ENCODE data around the gene P2RY10.

The P2RY10 gene, protein sequence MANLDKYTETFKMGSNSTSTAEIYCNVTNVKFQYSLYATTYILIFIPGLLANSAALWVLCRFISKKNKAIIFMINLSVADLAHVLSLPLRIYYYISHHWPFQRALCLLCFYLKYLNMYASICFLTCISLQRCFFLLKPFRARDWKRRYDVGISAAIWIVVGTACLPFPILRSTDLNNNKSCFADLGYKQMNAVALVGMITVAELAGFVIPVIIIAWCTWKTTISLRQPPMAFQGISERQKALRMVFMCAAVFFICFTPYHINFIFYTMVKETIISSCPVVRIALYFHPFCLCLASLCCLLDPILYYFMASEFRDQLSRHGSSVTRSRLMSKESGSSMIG

DNA sequence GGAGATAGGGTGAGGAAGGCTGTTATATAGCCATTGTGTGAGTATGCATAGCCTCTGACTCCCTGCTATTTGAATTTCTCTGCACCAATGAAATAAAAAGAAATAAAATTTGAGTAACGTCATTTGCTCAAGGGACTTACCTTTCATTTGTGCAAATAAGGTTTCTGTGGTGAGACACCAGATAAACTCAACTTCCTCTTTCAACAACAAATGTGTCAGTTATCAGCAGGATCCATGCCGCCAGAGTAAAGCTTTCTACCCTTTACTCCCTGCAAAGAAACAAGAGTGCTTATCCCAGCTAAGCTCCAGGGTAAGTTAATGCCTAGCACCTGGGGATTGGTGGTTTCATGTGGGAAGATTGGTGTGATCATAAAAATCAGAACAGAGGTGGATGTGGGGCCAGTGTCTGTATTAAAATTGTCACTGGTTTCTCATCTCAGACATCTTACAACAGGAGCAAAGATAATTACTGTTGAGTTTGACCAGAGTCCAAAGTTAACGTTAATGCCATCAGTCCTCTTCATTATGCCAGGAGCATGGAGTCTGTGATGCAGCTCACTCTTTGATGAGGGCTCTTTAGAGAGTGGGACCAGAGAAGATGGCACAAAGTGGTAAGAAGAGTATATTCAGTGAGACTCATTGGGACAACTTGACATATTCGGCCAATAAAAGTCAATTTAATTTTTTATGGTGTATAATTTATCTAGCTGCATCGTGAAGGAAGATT, at the start of gene P2RY10:
Gene P2RY10 (plus strand): TSS at position 206 of the 727 bp plus-strand sequence. CDS start 15,130 bp downstream, outside the sequence.
- Mint-ChIP-seq H3K27ac (peak within 1 kb of the TSS; percentile 96), H3K4me1 (peaks cover 13 to 36% of the 10 kb centered on the region in 2 donors), H3K36me3 (peaks cover 24 to 28% of the 10 kb centered on the region in 2 donors), H3K9me3 (no peaks in the 10 kb centered on the region), H3K27me3 (no peaks in the 10 kb centered on the region), H3K4me3 (peak within 1 kb of the TSS; percentile 88)
- peak; percentile 71 for ATAC-seq (replicated peaks)
- no peak for DNase-seq

DNA sequence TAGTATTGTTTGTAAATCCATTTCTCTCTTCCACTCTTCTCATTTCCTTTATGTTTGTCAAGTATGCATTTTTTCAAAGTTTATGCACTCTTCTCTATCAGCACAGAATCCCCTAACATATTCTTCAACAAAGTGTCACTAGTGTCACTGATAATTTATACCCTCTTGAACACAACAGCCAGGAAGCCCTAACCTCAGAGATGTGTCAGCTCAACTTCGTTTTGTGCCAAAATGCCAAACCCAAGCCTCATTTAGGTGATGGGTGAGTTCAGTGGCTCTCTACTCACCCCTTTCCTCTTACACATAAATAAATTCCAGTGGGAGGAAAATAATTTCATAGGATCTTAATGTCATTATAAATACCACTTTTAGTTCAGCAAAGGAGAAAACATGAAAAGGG, 22.4 kb upstream of the P2RY10 start:
- Mint-ChIP-seq H3K4me1 (peaks cover 15 to 29% of the 10 kb centered on the region in 2 donors), H3K4me3 (peak overlapping the region in 1 of 2 donors; percentile 23), H3K27ac (peak overlapping the region; percentile 60), H3K9me3 (peaks cover 0 to 9% of the 10 kb centered on the region in 2 donors), H3K27me3 (no peaks in the 10 kb centered on the region), H3K36me3 (peaks cover under 1 to 6% of the 10 kb centered on the region in 2 donors)
- DNase-seq (no peak), ATAC-seq (replicated peaks) (peak; percentile 43 to 44)

DNA sequence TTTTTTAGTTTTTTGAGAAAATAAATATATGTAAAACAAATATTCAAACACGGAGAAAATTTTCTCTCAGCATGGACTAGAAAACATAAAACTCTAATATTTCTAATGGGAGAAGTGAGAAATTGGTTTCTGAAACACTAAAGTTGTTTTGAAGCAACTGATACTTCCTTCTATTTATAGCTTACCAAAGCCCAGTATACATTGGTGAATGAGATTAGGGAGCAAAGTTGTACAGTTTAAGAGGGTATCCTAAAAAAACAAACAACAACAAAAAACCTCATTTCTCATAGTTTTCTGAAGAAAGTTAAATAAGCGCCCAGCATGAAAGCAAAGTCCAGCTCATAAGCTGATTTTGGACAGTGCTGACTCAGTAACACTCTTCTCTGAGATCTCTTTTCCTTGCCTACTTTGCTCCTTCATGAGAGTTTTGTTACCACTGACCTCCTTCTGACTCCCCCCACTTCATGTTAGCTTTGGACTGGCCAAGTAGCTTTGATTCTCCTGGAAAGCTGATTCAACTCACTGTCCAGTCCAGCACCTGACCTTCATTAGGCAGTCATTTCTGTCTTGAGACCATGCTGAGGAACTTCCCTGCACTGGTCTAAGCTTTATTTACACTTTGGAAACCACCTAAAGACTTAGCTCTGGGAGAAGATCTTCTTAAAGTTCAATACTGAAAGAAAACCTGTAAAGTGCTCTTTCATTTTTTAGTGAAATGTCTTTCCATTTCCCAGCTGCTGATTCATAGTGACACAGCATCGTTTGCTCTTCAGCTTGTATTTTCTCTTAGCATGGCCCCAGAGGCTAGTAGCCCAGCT, 21.8 kb upstream of the P2RY10 start:
- peak overlapping the region; percentile 95 for H3K27ac Mint-ChIP-seq
- peak; percentile 92 to 96 for ATAC-seq (replicated peaks)
- H3K27me3 Mint-ChIP-seq, result no peaks in the 10 kb centered on the region

DNA sequence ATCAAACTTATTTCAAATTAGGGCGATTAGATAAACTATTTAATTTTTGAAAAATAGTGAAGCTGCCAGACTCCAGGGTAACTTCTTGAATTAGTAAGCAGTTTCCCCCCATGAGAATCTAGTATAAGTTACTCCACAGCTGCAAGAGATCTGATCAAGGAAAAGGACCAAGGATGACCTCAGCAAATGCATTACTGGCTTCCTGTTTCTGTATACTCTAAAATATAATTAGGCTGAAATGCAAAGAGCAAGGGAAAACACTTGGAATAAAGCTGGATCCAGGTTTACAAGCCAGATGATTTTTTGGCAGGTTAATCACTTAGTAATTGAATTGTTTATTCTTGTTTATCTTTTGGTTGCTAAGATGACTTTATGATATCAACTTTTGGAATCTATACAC, 13.4 kb upstream of the P2RY10 start:
- Mint-ChIP-seq H3K4me1 (no peaks in the 10 kb centered on the region), H3K27me3 (no peaks in the 10 kb centered on the region), H3K27ac (no peak overlapping the region), H3K4me3 (no peak overlapping the region), H3K9me3 (peaks cover 8 to 26% of the 10 kb centered on the region in 2 donors), H3K36me3 (peaks cover 3 to 6% of the 10 kb centered on the region in 2 donors)
- DNase-seq, result no peak
- ATAC-seq (replicated peaks), result no peak

More for the DNA sequence above, 21.8 kb upstream of the P2RY10 start:
- no peak for DNase-seq
- Mint-ChIP-seq H3K36me3 (peaks cover 3 to 6% of the 10 kb centered on the region in 2 donors), H3K4me1 (peaks cover 15 to 29% of the 10 kb centered on the region in 2 donors), H3K4me3 (peak overlapping the region; percentile 69 to 74), H3K9me3 (peaks cover 0 to 15% of the 10 kb centered on the region in 2 donors)

DNA sequence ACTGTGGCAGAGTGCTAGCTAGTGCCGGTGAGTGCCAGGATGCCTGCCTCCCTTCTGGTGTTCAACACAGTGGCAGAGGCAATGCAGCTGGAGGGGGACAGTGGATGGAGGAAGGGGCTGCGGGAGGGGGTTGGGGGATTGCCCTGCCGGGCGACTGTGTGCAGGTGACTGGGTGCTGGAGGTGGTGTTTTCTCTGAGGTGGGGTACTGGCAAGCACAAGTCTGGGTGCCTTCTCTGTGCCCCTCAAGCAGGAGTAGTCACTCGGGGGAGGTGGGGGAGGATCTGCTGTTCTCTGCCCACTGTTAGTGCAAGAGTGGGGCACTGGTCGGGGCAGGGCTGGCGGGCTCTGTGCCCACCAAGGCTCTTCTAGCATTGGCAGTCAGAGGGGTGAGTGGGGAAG, 10.3 kb upstream of the P2RY10 start:
- no peak for ATAC-seq (replicated peaks)
- no peak overlapping the region for H3K4me3 Mint-ChIP-seq
- peaks cover 9 to 13% of the 10 kb centered on the region in 2 donors for H3K9me3 Mint-ChIP-seq
- H3K4me1 Mint-ChIP-seq, result no peaks in the 10 kb centered on the region
- H3K27me3 Mint-ChIP-seq, result no peaks in the 10 kb centered on the region
- no peaks in the 10 kb centered on the region for H3K36me3 Mint-ChIP-seq
- no peak overlapping the region for H3K27ac Mint-ChIP-seq
- no peak for DNase-seq

DNA sequence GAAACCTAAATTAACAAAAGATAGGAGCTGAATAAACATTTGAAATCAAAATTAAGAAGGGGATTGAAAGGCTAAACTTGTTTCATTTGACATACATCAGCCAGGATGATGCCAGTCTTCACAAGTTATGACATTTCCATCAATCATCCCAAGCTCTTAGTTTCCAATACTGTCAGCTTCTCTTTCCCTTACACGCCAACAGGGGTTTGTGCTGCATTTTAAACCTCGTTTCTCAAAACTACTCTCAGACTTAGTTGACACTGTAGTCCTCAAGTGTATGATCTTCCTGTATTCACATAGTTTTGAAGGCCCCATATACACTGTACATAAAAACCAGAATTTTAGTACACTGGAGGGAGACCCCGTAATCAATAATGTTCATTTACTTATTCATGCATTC, 840 bp upstream of the P2RY10 start:
- peak overlapping the region; percentile 96 for H3K27ac Mint-ChIP-seq
- ATAC-seq (replicated peaks) (peak; percentile 49 to 62), DNase-seq (no peak)
- H3K27me3 Mint-ChIP-seq, result no peaks in the 10 kb centered on the region
- H3K36me3 Mint-ChIP-seq, result peaks cover 17 to 22% of the 10 kb centered on the region in 2 donors
- no peaks in the 10 kb centered on the region for H3K9me3 Mint-ChIP-seq
- H3K4me3 Mint-ChIP-seq, result peak overlapping the region; percentile 65 to 88
- peaks cover 10 to 27% of the 10 kb centered on the region in 2 donors for H3K4me1 Mint-ChIP-seq

DNA sequence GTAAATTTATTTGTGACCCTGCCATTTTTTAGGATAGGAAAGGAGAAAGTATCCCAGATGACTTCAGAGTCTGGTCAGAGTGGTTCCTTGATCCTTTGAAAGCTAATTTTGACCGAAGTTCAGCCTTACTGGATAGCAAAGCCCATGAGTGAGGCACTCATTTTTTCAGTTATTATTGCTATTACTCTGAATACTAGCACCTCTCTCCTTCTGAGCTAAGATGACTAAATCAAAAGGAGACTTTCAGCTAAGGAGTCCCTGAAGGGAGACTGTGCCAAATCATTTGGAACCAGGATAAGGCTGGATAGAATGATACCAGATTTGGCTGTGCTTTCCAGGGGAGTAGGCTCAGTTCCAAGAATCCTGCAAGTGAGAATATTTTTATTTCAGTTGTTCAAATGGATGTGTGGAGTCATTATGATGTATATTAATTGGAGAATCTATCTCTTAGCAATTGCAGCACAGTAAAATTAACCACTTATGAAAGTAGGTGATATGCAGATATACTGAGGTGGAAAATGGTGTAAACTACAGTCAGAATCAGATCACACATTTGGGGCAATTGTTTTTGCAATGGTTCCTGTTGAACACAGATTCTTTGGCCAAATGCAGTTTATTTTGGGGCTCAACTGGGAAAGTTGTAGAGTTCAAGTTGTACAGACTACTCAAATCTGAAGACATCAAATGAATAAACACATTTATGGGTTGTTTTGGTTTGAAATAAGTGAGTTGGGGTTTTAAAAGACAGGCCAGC, 1.2 kb downstream of the P2RY10 start:
- DNase-seq, result no peak
- ATAC-seq (replicated peaks), result no peak
- Mint-ChIP-seq H3K4me1 (peaks cover 14 to 38% of the 10 kb centered on the region in 2 donors), H3K9me3 (no peaks in the 10 kb centered on the region), H3K36me3 (peaks cover 26 to 32% of the 10 kb centered on the region in 2 donors), H3K4me3 (peak overlapping the region; percentile 88), H3K27me3 (no peaks in the 10 kb centered on the region), H3K27ac (peak overlapping the region; percentile 96)

DNA sequence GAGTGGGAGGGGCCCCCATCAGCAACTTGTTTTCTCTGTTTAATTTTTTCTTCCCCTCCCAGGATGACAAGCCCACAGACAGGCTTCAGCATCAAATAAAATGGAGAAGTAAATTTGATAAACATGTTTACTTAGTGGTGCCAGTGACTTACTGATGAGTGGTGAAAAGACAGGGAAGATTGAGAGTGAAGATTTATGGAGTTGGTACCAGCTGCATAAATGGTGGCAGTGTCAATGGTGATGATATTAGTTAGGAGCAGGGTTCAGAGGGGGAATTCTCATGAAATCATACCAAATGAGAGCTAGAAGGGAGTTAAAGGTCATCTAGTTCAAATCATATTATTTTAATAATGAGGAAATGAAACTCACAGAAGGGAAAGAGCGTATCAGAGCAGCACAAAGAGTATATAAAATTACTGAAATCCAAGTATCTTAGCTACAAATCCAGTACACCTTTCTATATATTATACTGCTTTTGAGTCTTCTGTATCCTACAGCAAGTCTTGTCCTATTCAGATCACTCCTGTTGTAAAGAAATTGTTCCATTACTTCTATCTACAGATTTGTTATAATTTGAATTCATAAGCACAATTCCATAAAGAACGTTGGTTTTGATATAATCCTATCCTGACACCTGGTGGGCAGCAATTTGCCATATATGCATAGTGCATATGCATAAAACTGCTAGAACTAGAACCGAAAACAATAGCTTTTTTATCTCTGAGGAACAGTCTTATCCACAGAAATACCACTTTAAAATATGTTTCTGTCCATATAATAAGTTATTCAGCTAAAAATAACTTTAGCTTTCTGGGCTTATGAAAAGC, 5.0 kb downstream of the P2RY10 start:
- DNase-seq (no peak), ATAC-seq (replicated peaks) (peak; percentile 19 to 28)
- Mint-ChIP-seq H3K4me1 (peaks cover 18 to 41% of the 10 kb centered on the region in 2 donors), H3K27ac (peak overlapping the region; percentile 3), H3K4me3 (peak overlapping the region; percentile 59 to 88), H3K27me3 (no peaks in the 10 kb centered on the region), H3K36me3 (peaks cover 48 to 49% of the 10 kb centered on the region in 2 donors), H3K9me3 (no peaks in the 10 kb centered on the region)

DNA sequence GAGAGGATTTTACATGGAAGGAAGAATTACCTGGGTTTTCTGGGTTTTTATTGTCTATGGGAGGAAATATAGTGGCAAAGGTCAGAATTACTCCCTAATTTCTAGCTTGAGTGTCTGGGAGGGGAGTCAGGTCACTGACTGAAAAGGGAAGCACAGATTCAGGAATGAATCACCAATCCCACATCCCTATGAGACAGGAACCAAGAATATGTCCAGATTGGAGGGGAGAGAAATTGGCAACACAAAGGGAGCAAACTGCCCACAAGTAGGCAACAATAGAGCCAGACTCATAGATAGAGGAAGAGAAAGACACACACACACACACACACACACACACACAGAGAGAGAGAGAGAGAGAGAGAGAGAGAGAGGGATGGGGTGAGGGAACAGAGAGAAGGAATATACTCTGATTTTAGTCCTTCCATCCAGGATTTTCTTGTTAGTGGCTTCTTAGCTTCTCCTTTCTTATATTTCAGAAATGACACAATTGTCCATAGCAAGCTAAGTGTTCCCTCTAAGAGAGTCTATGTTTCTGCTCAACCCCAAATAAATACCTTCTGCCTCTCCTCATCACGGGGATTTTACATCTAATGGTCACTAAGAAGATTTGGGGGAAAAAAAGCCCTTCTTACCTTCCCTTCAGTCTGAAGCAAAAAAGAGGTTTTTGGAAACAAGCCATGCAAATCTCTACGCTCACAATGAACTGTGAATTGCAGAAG, 12.0 kb downstream of the P2RY10 start:
- Mint-ChIP-seq H3K4me3 (peak overlapping the region; percentile 50 to 59), H3K4me1 (peaks cover 35 to 49% of the 10 kb centered on the region in 2 donors), H3K27ac (peak overlapping the region; percentile 57), H3K36me3 (peaks cover 42 to 58% of the 10 kb centered on the region in 2 donors), H3K9me3 (peaks cover 0 to 3% of the 10 kb centered on the region in 2 donors), H3K27me3 (no peaks in the 10 kb centered on the region)
- DNase-seq (no peak), ATAC-seq (replicated peaks) (peak; percentile 59 to 61)

DNA sequence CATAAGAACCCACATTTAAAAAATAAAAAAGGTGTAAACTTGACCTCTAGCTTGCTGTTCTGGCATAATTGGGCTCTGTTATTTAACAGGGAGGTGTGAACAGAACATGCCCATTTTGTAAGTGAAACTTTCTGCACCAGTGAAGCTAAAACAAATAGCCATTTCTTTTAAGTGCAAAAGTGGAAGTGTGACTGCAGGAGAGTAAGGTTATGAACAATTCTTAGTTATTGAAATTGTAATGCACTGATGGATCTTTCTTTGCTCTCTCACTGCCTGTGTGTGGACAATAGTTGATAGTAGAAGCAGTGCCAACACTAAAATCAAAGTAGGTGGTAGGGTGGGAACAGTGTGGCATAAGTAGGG, 12.6 kb downstream of the P2RY10 start:
- peaks cover 0 to 3% of the 10 kb centered on the region in 2 donors for H3K9me3 Mint-ChIP-seq
- peak overlapping the region; percentile 57 for H3K27ac Mint-ChIP-seq
- no peak for DNase-seq
- H3K4me3 Mint-ChIP-seq, result peak overlapping the region; percentile 50 to 59
- peaks cover 40 to 55% of the 10 kb centered on the region in 2 donors for H3K36me3 Mint-ChIP-seq
- no peaks in the 10 kb centered on the region for H3K27me3 Mint-ChIP-seq
- peaks cover 31 to 45% of the 10 kb centered on the region in 2 donors for H3K4me1 Mint-ChIP-seq
- ATAC-seq (replicated peaks), result peak; percentile 89 to 90

DNA sequence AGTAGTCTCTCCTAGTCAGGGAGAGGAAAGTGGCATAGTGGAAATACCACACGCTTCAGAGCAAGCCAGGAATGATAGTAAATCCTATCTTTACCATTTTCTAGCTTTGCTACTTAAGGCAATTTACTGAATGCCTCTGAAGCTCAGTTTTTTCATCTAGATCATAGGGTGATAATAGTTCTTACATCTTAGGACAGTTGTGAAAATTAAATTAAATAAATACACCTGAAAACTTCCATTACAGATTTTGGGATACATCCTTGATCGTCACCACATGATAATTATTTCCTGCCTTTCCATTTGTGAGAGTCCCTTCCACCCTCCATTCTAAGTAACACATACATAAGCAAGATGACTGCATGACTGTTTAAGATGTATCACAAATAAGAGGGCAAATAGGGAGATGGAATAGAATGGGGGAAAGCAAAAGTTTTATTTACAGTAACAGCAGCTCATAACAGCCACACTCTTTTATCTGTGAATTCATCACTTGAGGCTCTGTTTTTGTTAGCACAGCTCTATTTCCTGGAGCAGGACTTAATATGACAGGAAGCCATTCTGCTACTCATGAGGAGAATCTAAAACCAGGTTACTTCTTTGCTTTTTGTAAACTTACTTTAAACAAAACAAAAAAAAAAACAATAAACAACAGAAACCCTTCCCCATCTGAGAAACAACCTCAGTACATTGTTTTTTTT, 13.4 kb downstream of the P2RY10 start:
- no peak for DNase-seq
- Mint-ChIP-seq H3K4me3 (no peak overlapping the region), H3K27me3 (no peaks in the 10 kb centered on the region), H3K36me3 (peaks cover 41 to 58% of the 10 kb centered on the region in 2 donors), H3K9me3 (peaks cover 0 to 3% of the 10 kb centered on the region in 2 donors), H3K27ac (peak overlapping the region; percentile 57), H3K4me1 (peaks cover 28 to 47% of the 10 kb centered on the region in 2 donors)
- ATAC-seq (replicated peaks), result no peak

DNA sequence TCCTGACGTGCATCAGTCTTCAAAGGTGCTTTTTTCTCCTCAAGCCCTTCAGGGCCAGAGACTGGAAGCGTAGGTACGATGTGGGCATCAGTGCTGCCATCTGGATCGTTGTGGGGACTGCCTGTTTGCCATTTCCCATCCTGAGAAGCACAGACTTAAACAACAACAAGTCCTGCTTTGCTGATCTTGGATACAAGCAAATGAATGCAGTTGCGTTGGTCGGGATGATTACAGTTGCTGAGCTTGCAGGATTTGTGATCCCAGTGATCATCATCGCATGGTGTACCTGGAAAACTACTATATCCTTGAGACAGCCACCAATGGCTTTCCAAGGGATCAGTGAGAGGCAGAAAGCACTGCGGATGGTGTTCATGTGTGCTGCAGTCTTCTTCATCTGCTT, 15.7 kb downstream of the P2RY10 start:
- H3K27me3 Mint-ChIP-seq, result no peaks in the 10 kb centered on the region
- H3K9me3 Mint-ChIP-seq, result peaks cover 0 to 4% of the 10 kb centered on the region in 2 donors
- H3K4me1 Mint-ChIP-seq, result peaks cover 31 to 63% of the 10 kb centered on the region in 2 donors
- no peak overlapping the region for H3K4me3 Mint-ChIP-seq
- H3K27ac Mint-ChIP-seq, result no peak overlapping the region
- ATAC-seq (replicated peaks), result no peak
- no peak for DNase-seq
- peaks cover 46 to 60% of the 10 kb centered on the region in 2 donors for H3K36me3 Mint-ChIP-seq

Data from stimulated activated naive B cell treated with anti-CD40 and anti-IgM and Interleukin-4, amounts not matched to agents 10 μg/mL and 1 μg/mL and 100 μg/mL, for 72 hours (primary cell).